ENCODE data around the gene INPP5A. TPM values are rescaled to one million over a fixed set of nuclear protein-coding genes. Genes with fewer than 3 reads are reported as not detected.
"Not testable (repeated sequence)": the region's sequence is repeated elsewhere in the genome, so short reads cannot be mapped to it uniquely, and the experiment has no call there.

INPP5A gene
- total RNA-seq, 1 donor from 2014 or later: 29.3 TPM

- DNase-seq: no peak
Observed at GRCh38 chr10:132504501-132505272, 32.9 kb upstream of the INPP5A start.

DNA sequence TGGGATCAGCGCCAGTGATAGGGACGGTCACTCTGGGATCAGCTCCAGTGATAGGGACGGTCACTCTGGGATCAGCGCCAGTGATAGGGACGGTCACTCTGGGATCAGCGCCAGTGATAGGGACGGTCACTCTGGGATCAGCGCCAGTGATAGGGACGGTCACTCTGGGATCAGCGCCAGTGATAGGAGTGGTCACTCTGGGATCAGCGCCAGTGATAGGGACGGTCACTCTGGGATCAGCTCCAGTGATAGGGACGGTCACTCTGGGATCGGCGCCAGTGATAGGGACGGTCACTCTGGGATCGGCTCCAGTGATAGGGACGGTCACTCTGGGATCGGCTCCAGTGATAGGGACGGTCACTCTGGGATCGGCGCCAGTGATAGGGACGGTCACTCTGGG, 32.0 kb upstream of the INPP5A start:
- DNase-seq: not testable (repeated sequence)

- DNase-seq: no peak
Observed at GRCh38 chr10:132506711-132507408, 30.7 kb upstream of the INPP5A start.

DNA sequence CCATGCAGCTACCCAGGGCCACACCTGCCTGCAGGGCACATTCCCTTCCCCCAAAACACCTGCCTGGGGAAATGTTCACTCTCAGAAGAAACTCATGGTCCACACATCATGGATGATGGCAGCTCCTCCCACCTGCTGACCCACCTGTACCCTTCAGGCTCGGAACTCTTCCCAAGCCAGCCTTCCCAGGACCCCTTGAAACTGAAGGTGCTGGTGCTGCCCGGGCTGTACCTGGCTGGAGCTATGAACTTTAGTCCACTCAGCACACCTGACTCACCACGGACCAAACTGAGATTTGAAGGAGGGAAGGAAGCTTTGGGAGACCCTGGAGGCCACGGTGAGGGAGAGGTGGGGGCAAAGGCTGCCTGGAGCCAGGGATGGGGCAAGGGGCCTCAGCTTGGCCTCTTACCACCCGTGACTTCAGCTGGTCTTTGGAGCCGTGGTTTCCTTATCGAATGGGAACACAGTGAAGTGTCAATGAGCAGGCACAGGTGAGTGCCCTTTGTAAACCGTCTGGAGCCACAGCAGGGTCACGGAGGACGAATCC, 30.1 kb upstream of the INPP5A start:
- DNase-seq: no peak

- no peak for DNase-seq
Observed at GRCh38 chr10:132507956-132508490, 29.6 kb upstream of the INPP5A start.

GRCh38 chr10:132508581-132509443, 28.8 kb upstream of the INPP5A start:
- DNase-seq: no peak

DNA sequence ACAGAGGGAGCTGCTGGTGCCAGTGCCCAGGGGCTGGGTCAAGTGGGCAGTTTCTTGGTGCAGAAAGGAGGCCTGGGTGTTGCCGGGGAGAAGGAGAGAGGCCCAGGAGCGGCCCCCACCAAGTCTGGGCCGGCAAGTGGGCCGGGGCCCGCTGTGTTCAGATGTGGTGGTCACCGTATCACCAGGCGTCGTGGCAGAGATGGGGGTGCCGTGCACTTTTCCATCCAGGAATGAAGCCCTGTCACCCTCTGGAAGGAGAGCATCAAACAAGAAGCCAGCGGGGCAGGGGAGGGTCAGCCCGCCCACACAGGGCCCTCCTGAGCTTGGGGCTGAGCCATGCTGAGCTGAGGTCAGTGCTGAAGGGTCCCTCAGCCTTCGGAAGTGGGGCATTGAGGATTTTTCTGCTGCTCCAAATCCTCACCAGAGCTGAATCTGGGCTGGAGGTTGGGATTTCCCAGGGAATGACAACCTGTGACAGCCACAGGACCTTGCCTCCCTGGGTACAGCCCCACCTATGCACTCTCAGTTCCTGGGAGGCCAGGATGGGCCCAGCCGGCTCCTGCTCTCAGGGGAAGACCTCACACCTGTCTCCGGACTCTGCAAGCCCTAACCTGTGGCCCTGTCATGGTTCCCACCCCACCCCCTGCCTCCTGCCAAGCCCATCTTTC, 27.9 kb upstream of the INPP5A start:
- DNase-seq: no peak

DNA sequence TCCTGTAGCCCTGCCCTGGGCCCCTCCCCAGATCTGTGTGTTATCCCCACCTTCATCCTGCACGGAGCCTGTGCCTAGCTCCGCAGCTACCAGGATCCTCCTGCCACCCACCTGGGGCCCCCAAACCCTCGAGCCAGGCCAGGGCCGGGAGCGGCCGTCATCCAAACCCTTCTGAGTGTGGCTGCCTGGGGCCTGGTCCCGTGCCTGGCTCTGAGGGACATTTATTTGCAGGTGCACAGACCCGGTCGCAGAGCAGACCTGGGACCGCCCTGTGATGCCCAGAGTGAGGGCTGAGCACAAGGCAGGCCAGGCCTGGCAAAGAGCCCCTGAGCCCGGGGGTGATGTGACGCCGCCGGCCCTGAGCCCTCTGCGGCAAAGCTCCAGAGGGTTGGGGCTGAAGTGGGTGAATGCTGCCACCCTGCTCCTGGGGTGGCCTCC, 27.4 kb upstream of the INPP5A start:
- no peak for DNase-seq

- no peak for DNase-seq
Observed at GRCh38 chr10:132511121-132512051, 26.2 kb upstream of the INPP5A start.

DNA sequence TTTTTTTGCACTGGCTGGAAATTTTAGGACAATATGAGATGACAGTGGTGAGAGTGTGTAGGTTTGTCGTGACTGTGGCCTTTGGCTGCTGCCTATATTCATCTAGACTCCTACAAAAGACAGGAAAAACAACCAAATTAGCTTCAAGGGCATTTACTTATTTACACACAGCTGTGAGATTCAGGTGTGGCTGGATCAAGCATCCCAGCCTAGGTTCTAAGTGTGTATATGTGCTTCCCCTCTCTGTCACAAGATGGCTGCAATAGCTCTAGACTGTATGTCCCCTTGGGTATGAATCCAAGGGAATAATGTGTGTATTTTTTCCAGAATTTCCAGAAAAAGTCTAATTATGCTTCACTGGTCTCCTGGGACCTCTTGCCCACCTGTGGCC, 25.5 kb upstream of the INPP5A start:
- no peak for DNase-seq

DNA sequence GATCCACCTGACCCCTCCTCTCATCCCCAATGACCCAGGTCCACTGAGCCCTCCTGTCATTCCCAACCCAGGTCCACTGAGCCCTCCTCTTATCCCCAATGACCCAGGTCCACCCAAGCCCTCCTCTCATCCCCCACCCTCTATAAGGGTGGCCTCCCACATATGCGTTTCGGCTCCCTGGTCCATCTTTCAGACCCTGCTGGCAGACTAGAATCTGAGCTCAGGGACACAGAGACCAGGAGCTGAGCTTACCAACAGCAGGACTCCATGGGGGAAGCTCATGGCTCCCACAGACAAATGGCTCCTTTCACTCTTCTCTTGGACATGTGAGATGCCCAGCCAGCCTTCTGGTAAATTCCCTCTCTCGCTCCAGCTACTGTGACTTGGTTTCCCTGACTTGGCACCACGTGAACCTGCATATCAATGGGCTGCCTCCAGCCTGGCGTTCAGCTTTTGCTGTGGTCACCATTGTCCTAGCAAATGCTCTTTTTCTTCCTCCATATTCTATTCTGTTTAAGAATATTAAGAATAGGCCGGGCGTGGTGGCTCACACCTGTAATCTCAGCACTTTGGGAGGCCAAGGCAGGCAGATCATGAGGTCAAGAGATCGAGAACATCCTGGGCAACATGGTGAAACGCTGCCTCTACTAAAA, 24.8 kb upstream of the INPP5A start:
- DNase-seq: no peak

DNA sequence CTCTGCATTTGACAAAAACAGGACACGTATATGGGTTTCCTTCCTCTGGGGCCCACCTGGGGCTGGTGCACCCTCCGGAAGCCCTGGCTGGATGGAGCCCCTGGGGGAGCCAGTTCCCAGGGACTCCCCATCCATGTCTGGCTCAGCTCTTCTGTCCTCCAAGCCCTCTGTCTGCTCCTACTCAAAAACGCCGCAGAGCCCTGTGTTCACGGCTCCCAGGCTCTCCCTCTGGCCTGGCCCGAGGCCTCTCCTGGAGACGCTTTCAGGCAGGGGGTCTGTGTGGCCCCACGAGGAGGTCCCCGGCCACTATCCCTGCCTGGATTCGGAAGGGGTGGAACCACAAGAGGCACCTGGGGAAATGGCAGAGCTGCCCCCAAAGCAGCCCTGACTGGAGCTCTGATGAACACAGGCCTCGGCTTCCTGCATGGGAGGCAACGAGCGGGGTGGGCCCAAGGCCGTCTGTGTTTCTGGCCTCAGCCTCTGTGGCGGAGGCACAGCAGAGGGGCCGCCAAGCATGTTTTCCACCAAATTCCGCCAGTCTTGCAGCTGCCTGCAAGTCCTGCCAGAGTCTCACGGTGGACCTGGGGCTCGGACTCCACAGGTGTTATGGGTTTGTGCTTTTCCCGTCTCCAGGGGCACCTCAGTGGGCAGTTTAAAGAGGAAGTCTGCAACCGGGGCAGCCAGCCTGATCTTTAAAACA, 22.6 kb upstream of the INPP5A start:
- no peak for DNase-seq

- no peak for DNase-seq
Observed at GRCh38 chr10:132515811-132516726, 21.5 kb upstream of the INPP5A start.

GRCh38 chr10:132516771-132517725, 20.5 kb upstream of the INPP5A start:
- peak; percentile 62 for DNase-seq

DNA sequence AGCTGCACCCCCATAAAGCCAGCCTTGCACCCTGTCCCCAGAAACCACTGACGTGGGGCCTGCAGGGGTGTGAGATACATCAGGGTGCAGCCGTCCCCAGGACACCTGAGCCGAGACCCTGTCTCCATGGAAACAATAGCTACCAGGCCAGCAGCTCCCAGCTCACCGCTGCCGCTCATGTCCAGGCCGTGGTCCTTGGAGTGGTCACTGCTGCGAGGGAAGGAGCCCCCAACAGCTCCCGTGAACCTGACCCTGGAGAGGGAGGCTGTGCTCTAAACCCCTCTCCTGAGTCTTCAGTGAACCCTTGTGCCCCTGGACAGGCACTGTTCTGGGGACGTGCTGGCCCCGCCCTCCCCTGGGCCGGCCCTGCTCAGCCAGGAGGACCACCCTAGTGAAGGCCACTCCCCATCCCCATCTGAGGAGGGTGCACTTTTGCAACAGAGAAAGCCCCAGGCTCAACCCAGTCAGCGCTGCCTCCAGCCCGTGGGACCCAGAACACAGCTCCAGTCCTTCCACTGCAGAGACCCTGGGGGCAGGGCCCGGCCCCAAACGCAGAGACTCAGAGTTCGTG, 19.6 kb upstream of the INPP5A start:
- DNase-seq: no peak

- no peak for DNase-seq
Observed at GRCh38 chr10:132518572-132519381, 18.8 kb upstream of the INPP5A start.

All from occipital lobe (tissue), 2 donors.